Activated T-helper 2 cell treated with anti-CD3 and anti-CD28 coated beads, Interferon-gamma antibody, Interleukin-2, Interleukin-4, amounts not matched to agents 10 μg/mL and 5 μg/mL and 100 μg/mL, durations not matched to agents 14 hours and 24 hours and 36 hours (primary cell): ENCODE results near the gene PDGFRB. TPM values are rescaled to one million over a fixed set of nuclear protein-coding genes. Genes with fewer than 3 reads are reported as not detected.

ENCODE experiments used
- DNase-seq: peaks from one replicate; pipeline ENCODE4 v3.0.0; 2021; ENCODE audit warnings: low spot score
- H3K27ac Mint-ChIP-seq: one replicate; pipeline ENCODE4 v1.8.0; 2021; ENCODE audit warnings: mixed read lengths
- H3K27me3 Mint-ChIP-seq: one replicate; pipeline ENCODE4 v1.8.0; 2021; ENCODE audit warnings: low read depth, mixed read lengths
- H3K36me3 Mint-ChIP-seq: one replicate; pipeline ENCODE4 v1.8.0; 2021; ENCODE audit warnings: low read depth, mixed read lengths
- H3K4me1 Mint-ChIP-seq: one replicate; pipeline ENCODE4 v1.8.0; 2021; ENCODE audit warnings: low read depth, mixed read lengths
- H3K4me3 Mint-ChIP-seq: one replicate; pipeline ENCODE4 v1.8.0; 2021; ENCODE audit warnings: low read depth, mild to moderate bottlenecking, moderate library complexity, mixed read lengths
- H3K9me3 Mint-ChIP-seq: one replicate; pipeline ENCODE4 v1.8.0; 2021; ENCODE audit warnings: mixed read lengths
- intact Hi-C: fragments of 100-400 bp; cut with micrococcal nuclease; formaldehyde crosslinking; loops from one replicate; pipeline ENCODE4 v1.15.1; 2023
- total RNA-seq: library from RNA; stranded (reverse); gene quantifications from 2 replicates; pipeline ENCODE4 v1.2.3, GENCODE V29; 2022

Gene PDGFRB
- total RNA-seq, 1 donor from 2014 or later, result 1.3 TPM

DNA sequence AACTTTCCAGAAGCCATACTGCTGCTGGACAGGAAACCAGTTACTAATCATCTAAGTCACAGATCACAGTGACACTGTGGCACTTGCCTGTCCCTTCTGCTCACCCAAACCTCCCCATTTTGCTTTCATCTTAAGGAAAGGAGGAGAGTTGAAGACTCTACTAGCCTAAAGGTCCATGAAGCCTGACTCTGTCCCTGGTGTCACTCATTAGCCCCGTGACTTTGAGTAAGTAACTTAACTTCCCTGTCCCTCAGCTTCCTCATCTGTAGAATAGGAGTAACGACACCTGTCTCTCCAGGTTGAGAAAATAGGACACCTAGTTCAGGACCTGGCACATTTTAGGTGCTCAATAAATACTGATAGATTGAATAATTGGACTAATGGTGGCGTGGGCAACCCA lies 33.7 kb upstream of the PDGFRB start:
- intact Hi-C loops, result no loop called here
- Mint-ChIP-seq H3K9me3 (no peaks in the 10 kb centered on the region), H3K36me3 (no peaks in the 10 kb centered on the region), H3K4me3 (no peak overlapping the region), H3K27me3 (peaks cover 34% of the 10 kb centered on the region), H3K27ac (no peak overlapping the region), H3K4me1 (no peaks in the 10 kb centered on the region)
- DNase-seq, result no peak

GRCh38 chr5:150188146-150188842 lies 32.6 kb upstream of the PDGFRB start:
- H3K36me3 Mint-ChIP-seq, result no peaks in the 10 kb centered on the region
- no peaks in the 10 kb centered on the region for H3K9me3 Mint-ChIP-seq
- intact Hi-C loops, result no loop called here
- no peaks in the 10 kb centered on the region for H3K4me1 Mint-ChIP-seq
- DNase-seq, result no peak
- no peak overlapping the region for H3K27ac Mint-ChIP-seq
- peaks cover 34% of the 10 kb centered on the region for H3K27me3 Mint-ChIP-seq
- no peak overlapping the region for H3K4me3 Mint-ChIP-seq

- Mint-ChIP-seq H3K9me3 (no peaks in the 10 kb centered on the region), H3K27me3 (peaks cover 32% of the 10 kb centered on the region), H3K4me3 (no peak overlapping the region), H3K36me3 (no peaks in the 10 kb centered on the region), H3K27ac (no peak overlapping the region), H3K4me1 (no peaks in the 10 kb centered on the region)
- no peak for DNase-seq
- intact Hi-C loops, result no loop called here
These were observed 31.3 kb upstream of the PDGFRB start for GRCh38 chr5:150186897-150187296.

GRCh38 chr5:150186137-150186536 lies 30.5 kb upstream of the PDGFRB start:
- peaks cover 30% of the 10 kb centered on the region for H3K27me3 Mint-ChIP-seq
- H3K4me3 Mint-ChIP-seq, result no peak overlapping the region
- H3K9me3 Mint-ChIP-seq, result no peaks in the 10 kb centered on the region
- no peaks in the 10 kb centered on the region for H3K36me3 Mint-ChIP-seq
- no peak overlapping the region for H3K27ac Mint-ChIP-seq
- H3K4me1 Mint-ChIP-seq, result no peaks in the 10 kb centered on the region
- no peak for DNase-seq
- intact Hi-C loops, result no loop called here

DNA sequence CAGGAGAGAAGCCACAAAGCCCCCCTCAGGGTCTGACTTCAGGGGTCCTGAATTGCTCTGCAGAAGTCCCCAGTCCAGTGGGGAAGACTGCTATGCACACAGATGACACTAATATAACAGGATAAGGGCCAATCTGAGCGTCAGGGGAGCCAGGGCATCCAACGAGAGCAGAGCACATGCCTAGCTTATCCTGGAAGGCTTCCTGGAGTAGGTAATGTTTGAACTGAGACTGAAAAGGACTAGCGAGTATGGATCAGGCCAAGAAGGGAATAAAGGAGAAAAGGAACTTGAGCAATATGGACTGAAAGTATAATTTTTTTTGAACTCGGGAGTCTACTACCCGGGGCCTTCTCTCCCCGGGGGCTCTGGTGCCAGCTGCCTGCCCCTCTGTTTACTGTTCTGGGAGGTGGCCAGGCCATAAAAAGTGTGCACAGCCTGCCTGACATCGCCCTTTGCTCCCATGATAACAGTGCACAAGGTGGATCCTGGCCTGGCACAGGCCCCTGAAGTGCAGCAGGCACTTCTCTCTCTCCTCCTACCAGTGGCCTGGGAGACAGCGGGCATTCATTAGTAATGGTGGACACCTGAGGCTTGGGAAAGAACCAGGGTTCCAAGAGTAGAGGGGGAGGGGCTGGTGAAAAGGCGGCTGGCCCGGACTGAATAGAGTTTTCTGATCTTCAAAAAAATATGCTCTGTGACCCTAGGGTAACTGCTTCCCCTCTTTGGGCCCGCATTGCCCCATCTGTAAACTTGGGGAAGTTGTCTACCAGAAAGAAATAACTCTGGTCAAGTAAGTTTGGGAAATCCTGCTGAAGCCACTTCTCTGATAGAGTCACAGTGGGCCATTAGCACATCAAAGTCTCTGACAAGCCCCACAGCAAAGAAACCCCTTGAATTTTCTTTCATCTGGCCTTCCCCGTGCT lies 29.6 kb upstream of the PDGFRB start:
- no peak overlapping the region for H3K4me3 Mint-ChIP-seq
- no peaks in the 10 kb centered on the region for H3K9me3 Mint-ChIP-seq
- H3K36me3 Mint-ChIP-seq, result no peaks in the 10 kb centered on the region
- H3K27ac Mint-ChIP-seq, result no peak overlapping the region
- no peak for DNase-seq
- intact Hi-C loops, result no loop called here
- H3K27me3 Mint-ChIP-seq, result peaks cover 24% of the 10 kb centered on the region
- no peaks in the 10 kb centered on the region for H3K4me1 Mint-ChIP-seq

GRCh38 chr5:150184006-150184405 lies 28.4 kb upstream of the PDGFRB start:
- DNase-seq, result no peak
- Mint-ChIP-seq H3K27ac (no peak overlapping the region), H3K36me3 (no peaks in the 10 kb centered on the region), H3K9me3 (no peaks in the 10 kb centered on the region), H3K27me3 (peaks cover 15% of the 10 kb centered on the region), H3K4me3 (no peak overlapping the region), H3K4me1 (no peaks in the 10 kb centered on the region)
- intact Hi-C loops, result no loop called here

GRCh38 chr5:150183436-150183835 lies 27.8 kb upstream of the PDGFRB start:
- Mint-ChIP-seq H3K4me1 (no peaks in the 10 kb centered on the region), H3K27me3 (peaks cover 11% of the 10 kb centered on the region), H3K27ac (no peak overlapping the region), H3K4me3 (no peak overlapping the region), H3K36me3 (no peaks in the 10 kb centered on the region), H3K9me3 (no peaks in the 10 kb centered on the region)
- intact Hi-C loops, result no loop called here
- no peak for DNase-seq

DNA sequence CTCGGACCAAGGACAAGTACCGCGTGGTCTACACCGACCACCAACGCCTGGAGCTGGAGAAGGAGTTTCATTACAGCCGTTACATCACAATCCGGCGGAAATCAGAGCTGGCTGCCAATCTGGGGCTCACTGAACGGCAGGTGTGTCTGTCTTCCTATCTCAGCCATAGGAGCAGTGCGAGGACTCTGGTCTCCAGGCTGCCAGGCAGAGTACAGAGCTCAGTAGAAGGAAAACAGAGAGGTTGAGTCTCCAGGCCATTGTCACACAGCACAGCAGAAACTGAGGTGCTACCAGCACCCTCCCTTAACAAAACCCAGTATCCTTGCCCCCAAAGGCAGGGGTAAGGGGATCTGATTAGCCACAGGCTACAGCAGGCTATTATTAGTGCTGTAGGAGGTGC lies 27.1 kb upstream of the PDGFRB start:
- Mint-ChIP-seq H3K4me1 (no peaks in the 10 kb centered on the region), H3K4me3 (no peak overlapping the region), H3K27ac (no peak overlapping the region), H3K9me3 (no peaks in the 10 kb centered on the region), H3K27me3 (peaks cover 9% of the 10 kb centered on the region), H3K36me3 (no peaks in the 10 kb centered on the region)
- intact Hi-C loops, result no loop called here
- no peak for DNase-seq

- no peak for DNase-seq
- no peaks in the 10 kb centered on the region for H3K9me3 Mint-ChIP-seq
- peaks cover 2% of the 10 kb centered on the region for H3K27me3 Mint-ChIP-seq
- intact Hi-C loops, result no loop called here
- H3K36me3 Mint-ChIP-seq, result no peaks in the 10 kb centered on the region
- no peak overlapping the region for H3K4me3 Mint-ChIP-seq
- no peak overlapping the region for H3K27ac Mint-ChIP-seq
- H3K4me1 Mint-ChIP-seq, result no peaks in the 10 kb centered on the region
These were observed 26.3 kb upstream of the PDGFRB start for GRCh38 chr5:150181766-150182545.

GRCh38 chr5:150181027-150181426 lies 25.4 kb upstream of the PDGFRB start:
- Mint-ChIP-seq H3K4me1 (no peaks in the 10 kb centered on the region), H3K9me3 (no peaks in the 10 kb centered on the region), H3K27me3 (peaks cover 1% of the 10 kb centered on the region), H3K4me3 (no peak overlapping the region), H3K36me3 (no peaks in the 10 kb centered on the region), H3K27ac (no peak overlapping the region)
- DNase-seq, result no peak
- intact Hi-C loops, result no loop called here

GRCh38 chr5:150180241-150181026 lies 24.8 kb upstream of the PDGFRB start:
- intact Hi-C loops, result no loop called here
- H3K36me3 Mint-ChIP-seq, result no peaks in the 10 kb centered on the region
- no peak for DNase-seq
- peaks cover 1% of the 10 kb centered on the region for H3K27me3 Mint-ChIP-seq
- H3K4me3 Mint-ChIP-seq, result no peak overlapping the region
- H3K9me3 Mint-ChIP-seq, result no peaks in the 10 kb centered on the region
- H3K27ac Mint-ChIP-seq, result no peak overlapping the region
- H3K4me1 Mint-ChIP-seq, result no peaks in the 10 kb centered on the region

- Mint-ChIP-seq H3K27ac (no peak overlapping the region), H3K4me1 (no peaks in the 10 kb centered on the region), H3K9me3 (no peaks in the 10 kb centered on the region), H3K36me3 (no peaks in the 10 kb centered on the region), H3K27me3 (no peaks in the 10 kb centered on the region), H3K4me3 (no peak overlapping the region)
- DNase-seq, result no peak
- intact Hi-C loops, result no loop called here
These were observed 23.5 kb upstream of the PDGFRB start for GRCh38 chr5:150179019-150179620.
